ENCODE measurements around the gene PAK5. TPM values are rescaled to one million over a fixed set of nuclear protein-coding genes. Genes with fewer than 3 reads are reported as not detected.
A peak's percentile ranks its signal among the peaks of the same experiment; 100 is the strongest.

Gene PAK5
- total RNA-seq, 2 experiments from 2014 or later: not detected

GRCh38 chr20:9583151-9583550 is 255.7 kb downstream of the PAK5 start:
- peaks cover 5% of the 10 kb centered on the region for H3K27me3 Mint-ChIP-seq
- no peak overlapping the region for H3K27ac ChIP-seq (ENCODE audit: low read depth in 1 of 2, low read length in 2 of 2)
- H3K9me3 Mint-ChIP-seq: no peaks in the 10 kb centered on the region
- no peak overlapping the region for H3K4me3 ChIP-seq (ENCODE audit: low read length)
- H3K27me3 ChIP-seq (ENCODE audit: control insufficient read depth in 1 of 2, insufficient read depth in 2 of 2, low read length in 2 of 2): no peaks in the 10 kb centered on the region
- no peak overlapping the region for H3K4me3 Mint-ChIP-seq
- intact Hi-C loops (cut with DNase I, micrococcal nuclease): no loop called here
- H3K9me3 ChIP-seq (ENCODE audit: control insufficient read depth in 1 of 2, insufficient read depth in 1 of 2, low read length in 2 of 2): no peaks in the 10 kb centered on the region
- no peak for TF ChIP-seq CTCF (IDR thresholded peaks at IDR 0.05)
- DNase-seq (no peak), ATAC-seq (ENCODE audit: poor library complexity) (no peak)
- H3K4me1 ChIP-seq (ENCODE audit: insufficient read depth, low read length): no peaks in the 10 kb centered on the region
- POLR2A ChIA-PET: interaction anchor here (0.7 kb wide), 1 partner anchor 1901 kb away, joined by 3 read pairs; no protein-coding TSS in a partner anchor
- H3K4me1 Mint-ChIP-seq (ENCODE audit: low read depth): no peaks in the 10 kb centered on the region
- CTCF ChIA-PET: no interaction called here
- no peaks in the 10 kb centered on the region for H3K36me3 Mint-ChIP-seq (ENCODE audit: low read depth)
- no peak overlapping the region for H3K27ac Mint-ChIP-seq
- no peaks in the 10 kb centered on the region for H3K36me3 ChIP-seq (ENCODE audit: insufficient read depth, low read length)

DNA sequence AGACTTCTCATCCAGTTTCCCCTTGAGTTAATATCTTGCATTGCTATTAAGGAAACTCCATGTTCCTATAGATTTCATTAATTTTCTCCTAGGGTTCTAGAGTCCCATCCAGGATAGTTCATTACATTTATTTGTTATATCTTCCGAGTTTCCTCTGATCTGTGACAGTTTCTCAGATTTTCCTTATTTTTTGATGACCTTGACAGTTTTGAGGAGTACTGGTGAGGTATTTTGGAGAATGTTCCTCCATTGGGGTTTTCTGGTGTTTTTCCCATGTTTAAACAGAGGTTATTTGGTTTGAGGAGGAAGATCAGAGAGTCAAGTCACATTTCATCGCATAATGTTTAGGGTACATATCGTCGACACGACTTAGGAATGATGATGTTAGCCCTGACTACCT is 256.7 kb downstream of the PAK5 start:
- no peaks in the 10 kb centered on the region for H3K9me3 ChIP-seq (ENCODE audit: control insufficient read depth in 1 of 2, insufficient read depth in 1 of 2, low read length in 2 of 2)
- TF ChIP-seq CTCF (IDR thresholded peaks at IDR 0.05): no peak
- H3K27me3 ChIP-seq (ENCODE audit: control insufficient read depth in 1 of 2, insufficient read depth in 2 of 2, low read length in 2 of 2): no peaks in the 10 kb centered on the region
- intact Hi-C loops (cut with DNase I, micrococcal nuclease): no loop called here
- H3K36me3 Mint-ChIP-seq (ENCODE audit: low read depth): no peaks in the 10 kb centered on the region
- peaks cover 5% of the 10 kb centered on the region for H3K27me3 Mint-ChIP-seq
- no peaks in the 10 kb centered on the region for H3K9me3 Mint-ChIP-seq
- ChIA-PET POLR2A (no interaction called here), CTCF (no interaction called here)
- no peak overlapping the region for H3K27ac ChIP-seq (ENCODE audit: low read depth in 1 of 2, low read length in 2 of 2)
- ATAC-seq (ENCODE audit: poor library complexity): no peak
- no peaks in the 10 kb centered on the region for H3K4me1 Mint-ChIP-seq (ENCODE audit: low read depth)
- H3K27ac Mint-ChIP-seq: no peak overlapping the region
- no peaks in the 10 kb centered on the region for H3K4me1 ChIP-seq (ENCODE audit: insufficient read depth, low read length)
- no peak overlapping the region for H3K4me3 Mint-ChIP-seq
- H3K4me3 ChIP-seq (ENCODE audit: low read length): no peak overlapping the region
- no peak for DNase-seq
- H3K36me3 ChIP-seq (ENCODE audit: insufficient read depth, low read length): no peaks in the 10 kb centered on the region

DNA sequence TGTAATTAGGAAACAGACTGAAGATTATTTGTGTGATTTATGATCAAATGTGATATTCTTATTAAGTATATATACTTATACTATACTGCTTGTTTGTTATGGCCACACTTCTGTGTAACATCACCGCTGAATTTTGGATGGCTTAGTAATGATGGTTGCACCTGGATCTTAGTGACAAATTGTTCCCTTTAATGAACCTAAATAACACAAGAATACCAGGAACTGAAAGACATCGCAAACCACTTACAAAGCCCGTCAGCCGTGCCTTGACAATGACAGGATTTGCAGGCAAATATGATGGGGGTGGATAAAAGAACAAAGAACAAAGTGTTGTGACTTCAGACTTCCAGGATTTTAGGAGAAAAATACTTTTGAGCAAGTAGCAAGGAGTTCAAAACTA is 257.4 kb downstream of the PAK5 start:
- POLR2A ChIA-PET: no interaction called here
- no peaks in the 10 kb centered on the region for H3K4me1 ChIP-seq (ENCODE audit: insufficient read depth, low read length)
- no peak for ATAC-seq (ENCODE audit: poor library complexity)

More for the DNA sequence above, 257.4 kb downstream of the PAK5 start:
- Histone ChIP-seq H3K27me3 (ENCODE audit: control insufficient read depth in 1 of 2, insufficient read depth in 2 of 2, low read length in 2 of 2) (no peaks in the 10 kb centered on the region), H3K36me3 (ENCODE audit: insufficient read depth, low read length) (no peaks in the 10 kb centered on the region), H3K9me3 (ENCODE audit: control insufficient read depth in 1 of 2, insufficient read depth in 1 of 2, low read length in 2 of 2) (no peaks in the 10 kb centered on the region), H3K27ac (ENCODE audit: low read depth in 1 of 2, low read length in 2 of 2) (no peak overlapping the region), H3K4me3 (ENCODE audit: low read length) (no peak overlapping the region)
- Mint-ChIP-seq H3K4me1 (ENCODE audit: low read depth) (no peaks in the 10 kb centered on the region), H3K27me3 (peaks cover 5% of the 10 kb centered on the region), H3K27ac (no peak overlapping the region), H3K9me3 (no peaks in the 10 kb centered on the region), H3K36me3 (ENCODE audit: low read depth) (no peaks in the 10 kb centered on the region), H3K4me3 (no peak overlapping the region)
- CTCF ChIA-PET: no interaction called here
- peak in 1 of 14 experiments; percentile 1 for DNase-seq
- TF ChIP-seq CTCF (IDR thresholded peaks at IDR 0.05): no peak
- intact Hi-C loops (cut with DNase I, micrococcal nuclease): no loop called here

Data from CD4-positive, alpha-beta T cell (primary cell).